Lung microvascular endothelial cell (primary cell): ENCODE data around the gene CDK5RAP1. TPM values are rescaled to one million over a fixed set of nuclear protein-coding genes. Genes with fewer than 3 reads are reported as not detected.

Experiments
- DNase-seq, 2 donors: peaks; one replicate each; pipeline versions ENCODE4 v3.0.0 to v3.0.0-alpha.2; 2010; ENCODE audit warnings: low read depth in 2 of 2
- total RNA-seq: library from RNA; depleted of rRNA; stranded (reverse); fragments of >200 nt; gene quantifications from 2 replicates; pipeline ENCODE4 v1.2.1, GENCODE V29; 2014

The CDK5RAP1 gene
- total RNA-seq, 1 donor from 2014 or later: 17.7 TPM

DNA sequence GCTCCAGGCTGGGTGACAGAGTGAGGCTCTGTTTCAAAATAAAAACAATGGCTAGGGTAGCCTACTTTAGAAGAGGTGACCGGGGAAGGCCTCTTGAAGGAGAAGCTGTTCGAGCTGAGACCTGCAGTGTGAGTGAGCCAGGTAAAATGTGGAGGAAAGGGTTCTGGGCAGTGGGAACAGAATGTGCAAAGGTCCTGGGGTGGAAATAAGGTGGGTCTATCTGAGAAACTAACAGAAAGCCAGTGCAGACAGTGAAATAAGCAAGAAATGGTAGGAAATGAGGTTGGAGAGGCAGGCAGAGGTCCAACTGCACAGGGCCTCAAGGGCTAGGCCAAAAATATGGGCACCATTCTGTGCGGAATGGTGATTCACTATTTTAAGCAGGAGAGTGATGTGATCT lies 64.9 kb downstream of the CDK5RAP1 start:
- DNase-seq: no peak

DNA sequence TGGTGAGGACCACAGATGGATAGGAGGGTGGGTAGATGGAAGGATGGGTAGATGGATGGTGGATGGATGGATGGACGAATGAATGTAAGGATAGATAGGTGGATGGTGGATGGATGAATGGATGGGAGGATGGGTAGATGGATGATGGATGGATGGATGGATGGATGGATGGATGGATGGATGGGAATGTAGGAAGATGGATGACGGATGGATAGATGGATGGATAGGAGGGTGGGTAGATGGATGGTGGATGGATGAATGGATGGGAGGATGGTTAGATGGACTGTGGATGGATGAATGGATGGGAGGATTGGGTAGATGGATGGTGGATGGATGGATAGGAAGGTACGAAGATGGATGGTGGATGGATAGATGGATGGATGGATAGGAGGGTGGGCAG lies 67.2 kb downstream of the CDK5RAP1 start:
- no peak for DNase-seq

DNA sequence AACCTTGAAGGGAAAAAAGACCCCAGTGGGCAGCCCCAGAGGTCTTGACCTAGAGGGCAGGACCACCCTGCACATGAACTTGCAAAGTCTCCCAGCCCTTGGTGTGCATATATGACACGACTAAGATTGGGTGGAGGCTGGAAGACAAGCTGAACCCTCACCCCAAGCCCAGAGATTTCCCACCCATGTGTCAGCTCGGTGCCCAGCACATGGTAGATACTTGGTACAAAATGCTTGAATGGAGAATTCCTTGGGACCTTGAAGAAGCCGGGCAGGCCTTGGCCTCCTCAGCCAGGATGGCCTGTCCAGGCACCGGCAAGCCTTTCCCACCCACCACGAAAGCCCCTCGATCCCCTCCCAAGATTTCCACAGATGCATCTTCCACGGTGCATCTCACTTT lies 67.7 kb downstream of the CDK5RAP1 start:
- DNase-seq: no peak

DNA sequence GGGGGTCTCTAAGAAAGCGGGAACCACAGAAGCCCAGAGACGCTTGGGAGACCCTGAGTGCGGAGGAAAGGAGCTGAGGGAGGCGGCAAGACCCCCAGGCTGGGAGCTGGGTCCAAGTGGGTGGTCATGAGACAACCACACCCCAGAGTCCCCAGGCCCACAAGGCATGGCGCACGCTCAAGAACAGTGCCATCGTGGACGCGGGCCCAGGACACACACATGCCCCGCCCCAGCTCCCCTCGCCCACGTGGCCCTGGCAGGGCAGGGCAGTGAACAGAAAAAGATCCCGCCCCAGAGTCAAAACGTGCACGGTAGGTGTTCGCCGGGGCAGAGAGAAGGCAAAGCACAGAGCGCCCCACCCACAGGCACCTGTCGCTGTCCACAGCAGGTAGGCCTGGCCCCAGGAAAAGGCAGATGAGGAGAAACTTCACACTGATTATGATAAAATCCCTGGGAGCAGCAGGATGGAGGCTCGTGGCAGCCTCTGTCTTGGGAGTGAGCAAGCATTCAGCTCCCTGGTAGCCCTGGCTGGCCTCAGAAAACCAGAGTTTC lies 68.3 kb downstream of the CDK5RAP1 start:
- DNase-seq: no peak

DNA sequence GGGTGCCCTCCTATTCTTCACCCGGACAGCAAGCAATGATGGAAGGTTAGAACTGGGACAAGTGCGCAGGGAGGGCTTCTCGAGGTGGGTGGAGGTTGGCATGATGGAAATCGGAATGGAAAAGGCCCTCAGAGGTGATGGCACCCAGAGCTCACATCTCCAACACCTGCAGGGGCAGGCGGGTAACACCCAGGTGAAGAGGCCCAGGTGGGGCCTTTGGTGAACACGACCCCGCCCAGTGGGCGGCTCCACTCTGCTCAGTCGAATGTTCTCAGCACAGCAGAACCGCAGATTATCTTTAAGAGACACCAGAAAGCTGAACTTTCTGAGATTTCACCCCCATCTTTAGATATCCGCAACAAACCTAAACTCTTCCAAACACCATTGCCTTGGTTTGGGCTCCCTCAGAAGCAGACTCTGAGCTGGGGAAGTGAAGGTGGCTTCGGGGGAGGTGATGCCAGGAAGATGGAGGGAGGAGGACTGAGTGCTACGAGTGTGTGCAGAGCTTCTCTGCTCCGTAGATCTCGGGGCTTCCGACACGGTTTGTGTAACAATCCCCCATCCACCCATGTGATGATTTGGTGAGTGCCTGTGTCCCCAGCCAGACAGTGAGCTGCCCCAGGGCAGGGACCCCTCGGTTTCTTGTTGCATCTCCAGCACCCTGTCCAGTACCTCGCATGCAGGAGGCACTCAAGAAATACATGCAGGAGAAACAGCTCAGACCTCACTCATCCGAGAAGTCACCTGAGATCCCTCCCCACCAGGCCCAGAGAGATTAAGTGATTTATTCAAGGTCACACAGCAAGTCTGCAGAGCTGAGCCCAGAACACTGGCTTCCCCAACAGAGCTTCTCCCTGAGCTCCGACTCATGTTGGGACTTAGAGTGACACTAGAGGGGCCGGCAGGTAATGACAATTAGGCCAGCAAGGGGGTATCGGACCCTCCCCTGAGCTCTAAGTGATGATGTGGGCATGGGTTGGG lies 72.9 kb downstream of the CDK5RAP1 start:
- DNase-seq: no peak

DNA sequence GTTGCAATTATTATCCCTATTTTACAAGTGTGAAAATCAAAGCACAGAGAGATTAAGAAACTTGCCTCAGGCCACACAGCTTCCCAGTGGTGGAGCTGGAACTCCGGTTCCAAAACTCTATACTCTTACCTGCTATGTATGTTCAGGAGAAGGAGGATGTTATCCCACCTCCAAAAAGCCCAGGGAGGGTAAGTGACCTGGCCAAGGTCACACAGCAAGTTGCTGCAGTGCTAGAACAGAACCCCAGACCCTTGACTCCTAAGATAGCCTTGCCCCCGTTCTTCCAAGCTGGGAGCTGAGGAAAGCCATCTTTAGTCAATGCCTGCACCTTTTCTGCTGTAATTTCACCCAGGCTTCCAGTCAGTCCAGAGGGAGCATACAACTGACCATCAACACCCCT lies 76.0 kb downstream of the CDK5RAP1 start:
- no peak for DNase-seq

DNA sequence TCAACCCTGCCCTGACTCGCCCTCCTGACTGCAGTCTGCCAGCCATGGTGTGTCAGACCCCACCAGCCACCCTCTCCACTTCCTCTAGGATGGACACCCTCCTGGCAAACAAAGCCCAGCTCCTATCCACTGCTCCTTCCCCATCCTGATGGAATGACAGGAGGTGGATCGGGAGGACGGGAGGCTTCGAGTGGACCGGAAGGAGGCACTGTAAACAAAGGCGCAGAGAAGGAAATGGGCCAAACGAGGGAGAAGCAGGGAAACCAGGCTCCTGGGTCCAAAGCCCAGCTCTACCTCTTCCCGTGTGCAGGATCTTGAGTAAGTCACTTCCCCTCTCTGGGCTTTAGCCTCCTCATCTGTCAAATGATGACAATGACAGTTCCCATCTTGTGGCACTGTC lies 78.1 kb downstream of the CDK5RAP1 start:
- DNase-seq: no peak

DNA sequence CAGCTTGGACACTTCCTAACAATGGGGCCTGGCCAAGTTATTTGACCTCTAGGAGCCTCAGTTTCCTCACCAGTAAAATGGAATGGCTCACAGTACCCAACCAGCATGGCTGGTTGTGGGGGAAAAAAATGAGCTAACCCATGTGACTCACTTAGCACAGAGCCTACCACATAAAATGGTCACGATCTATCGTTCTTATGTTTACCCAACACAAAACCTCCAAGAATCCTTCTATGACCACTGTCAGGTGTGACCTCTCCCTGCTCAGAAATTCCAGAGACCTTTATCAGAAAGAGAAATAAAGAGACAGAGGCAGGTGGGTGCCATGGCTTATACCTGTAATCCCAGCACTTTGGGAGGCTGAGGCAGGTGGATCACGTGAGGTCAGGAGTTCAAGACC lies 78.9 kb downstream of the CDK5RAP1 start:
- no peak for DNase-seq

DNA sequence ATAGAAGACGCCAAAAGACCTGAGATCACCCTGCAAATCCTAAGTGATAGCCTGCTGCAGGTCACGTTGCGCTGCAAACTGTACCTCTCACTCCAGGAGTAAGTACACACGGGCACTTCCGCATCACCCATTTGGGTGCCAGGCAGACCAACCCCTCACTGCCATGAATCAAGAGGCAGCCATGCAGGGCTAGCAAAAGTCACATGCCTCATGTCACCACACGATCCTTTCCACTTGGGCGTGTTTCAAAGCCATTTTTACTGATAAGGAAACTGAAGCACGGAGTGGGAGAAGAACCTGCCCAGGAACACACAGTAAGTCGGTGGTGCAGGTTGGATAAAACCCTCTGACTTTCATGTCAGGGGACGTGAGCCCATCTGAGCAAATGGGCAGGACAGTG lies 81.3 kb downstream of the CDK5RAP1 start:
- DNase-seq: no peak

DNA sequence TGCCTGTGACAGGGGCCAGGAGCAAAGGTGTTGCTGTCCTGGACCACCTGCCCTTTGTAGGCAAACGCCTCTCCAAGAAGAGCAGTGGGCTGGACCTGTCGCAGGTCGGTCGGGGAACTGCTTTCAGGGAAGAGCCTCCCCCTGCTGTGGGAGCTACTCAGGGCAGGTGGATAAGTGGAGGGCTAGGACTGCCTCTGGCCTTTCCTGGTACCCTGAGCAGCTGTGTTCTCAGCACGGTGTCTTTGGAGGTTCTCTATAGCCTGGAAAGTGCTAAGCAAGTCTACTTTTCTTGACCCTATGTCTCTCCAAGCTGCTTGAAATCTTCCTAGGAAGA lies 83.3 kb downstream of the CDK5RAP1 start:
- DNase-seq: no peak

DNA sequence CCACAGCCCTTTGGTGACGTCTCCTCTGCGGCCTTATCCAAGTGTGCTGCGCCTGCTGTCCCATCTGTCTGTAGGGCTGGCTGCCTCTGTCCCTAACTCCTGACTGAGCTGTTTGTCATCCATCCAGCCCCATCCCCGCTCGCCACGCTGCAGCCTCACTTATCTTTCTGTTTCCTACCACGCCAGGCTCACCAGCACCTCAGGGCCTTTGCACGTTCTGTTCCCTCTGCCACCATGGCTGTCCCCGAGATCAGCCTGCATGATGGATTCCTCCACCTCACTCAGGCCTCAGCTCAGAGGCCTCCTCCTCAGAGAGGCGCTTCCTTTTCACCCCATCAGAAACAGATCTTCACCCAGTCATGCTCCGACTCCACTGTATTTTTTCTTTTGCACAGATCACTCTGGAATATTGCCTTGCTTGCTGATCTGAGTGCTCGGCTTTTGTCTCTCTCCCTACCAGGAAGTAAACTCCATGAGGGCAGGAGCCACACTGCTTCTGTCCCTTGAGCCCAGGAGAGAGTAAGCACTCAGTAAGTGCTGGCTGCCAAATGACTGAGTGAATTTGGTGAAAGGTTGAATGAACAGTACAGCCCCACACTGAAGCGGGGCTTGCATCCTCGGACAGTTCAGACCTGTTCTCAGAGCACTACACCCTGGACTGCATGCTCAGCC lies 83.8 kb downstream of the CDK5RAP1 start:
- DNase-seq: no peak

DNA sequence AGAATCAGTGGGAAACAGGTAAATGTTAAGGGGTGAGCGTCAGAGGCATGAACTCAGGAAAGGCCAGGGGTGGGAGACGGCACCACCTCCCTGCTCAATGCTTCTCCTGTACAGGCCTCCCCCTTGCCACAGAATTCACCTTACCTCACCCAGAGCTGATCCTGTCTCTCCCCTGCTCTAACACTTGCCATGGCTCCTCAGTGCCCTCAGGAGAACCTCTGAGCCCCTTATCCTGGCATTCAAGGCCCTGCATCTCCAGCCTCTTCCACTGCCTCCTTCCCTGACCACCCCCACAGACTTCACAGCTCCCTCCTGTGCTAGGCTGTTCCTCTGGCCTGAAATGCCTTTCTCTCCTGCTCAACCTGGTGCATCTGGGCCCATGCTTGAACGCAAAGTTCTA lies 84.4 kb downstream of the CDK5RAP1 start:
- no peak for DNase-seq

DNA sequence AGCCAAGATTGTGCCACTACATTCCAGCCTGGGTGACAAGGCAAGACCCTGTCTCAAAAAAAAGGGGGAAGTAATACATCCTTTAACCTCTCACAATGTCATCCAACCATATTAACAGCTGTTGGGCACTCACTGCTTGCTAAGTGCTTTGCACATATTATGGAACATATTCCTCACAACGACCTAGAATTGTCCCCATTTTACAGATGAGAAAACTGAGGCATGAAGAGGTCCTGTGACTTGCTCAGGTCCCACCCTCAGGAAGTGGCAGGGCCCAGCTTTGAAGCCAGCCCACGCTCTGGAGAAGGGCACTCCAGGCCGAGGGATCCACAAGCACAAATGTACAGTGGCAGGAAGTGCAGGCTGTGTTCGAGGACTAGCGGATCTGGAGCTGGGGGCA lies 85.0 kb downstream of the CDK5RAP1 start:
- no peak for DNase-seq

DNA sequence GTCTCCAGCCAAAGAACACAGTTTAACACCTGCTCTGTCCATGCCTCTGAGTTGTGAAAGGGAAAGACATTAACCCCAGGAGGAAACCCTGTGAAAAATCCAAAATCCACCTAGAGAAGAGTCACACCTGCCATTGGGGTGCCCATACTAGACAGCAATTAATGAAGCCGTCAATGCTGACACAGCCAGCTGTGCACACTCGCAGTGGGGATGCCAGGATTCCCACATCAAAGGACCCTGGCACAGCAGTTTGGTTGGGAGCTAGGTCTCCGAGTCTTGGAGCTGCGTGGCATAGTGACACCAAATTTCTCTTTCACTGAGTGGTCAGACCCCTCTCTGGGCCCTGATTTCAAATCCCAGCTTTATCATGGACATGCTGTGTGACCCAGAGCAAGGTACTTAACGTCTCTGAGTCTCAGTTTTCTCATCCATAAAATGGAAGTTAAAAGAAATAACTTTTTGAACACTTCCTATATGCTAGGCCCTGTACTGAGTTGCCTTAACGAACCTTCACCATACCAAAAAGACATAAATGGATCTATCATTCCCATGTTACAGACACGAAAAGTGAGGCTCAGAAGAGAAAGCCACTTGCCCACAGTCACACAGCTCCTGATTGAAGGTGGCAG lies 87.5 kb downstream of the CDK5RAP1 start:
- no peak for DNase-seq

DNA sequence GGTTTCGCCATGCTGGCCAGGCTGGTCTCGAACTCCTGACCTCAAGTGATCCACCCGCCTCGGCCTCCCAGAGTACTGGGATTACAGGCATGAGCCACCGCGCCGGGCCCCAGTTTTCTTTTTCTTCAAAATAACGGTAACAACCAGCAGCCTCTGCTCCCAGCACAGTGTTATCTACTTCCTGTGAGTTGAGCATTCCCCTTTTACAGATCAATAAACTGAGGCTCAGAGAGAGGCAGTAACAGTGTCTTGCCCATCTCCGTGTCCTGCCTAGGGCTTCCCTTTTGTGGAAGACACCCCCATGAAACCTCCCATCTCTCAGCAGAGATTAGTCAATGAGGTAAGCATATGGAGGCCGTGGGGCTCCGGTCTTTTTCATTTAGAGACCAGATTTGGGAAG lies 88.7 kb downstream of the CDK5RAP1 start:
- no peak for DNase-seq

DNA sequence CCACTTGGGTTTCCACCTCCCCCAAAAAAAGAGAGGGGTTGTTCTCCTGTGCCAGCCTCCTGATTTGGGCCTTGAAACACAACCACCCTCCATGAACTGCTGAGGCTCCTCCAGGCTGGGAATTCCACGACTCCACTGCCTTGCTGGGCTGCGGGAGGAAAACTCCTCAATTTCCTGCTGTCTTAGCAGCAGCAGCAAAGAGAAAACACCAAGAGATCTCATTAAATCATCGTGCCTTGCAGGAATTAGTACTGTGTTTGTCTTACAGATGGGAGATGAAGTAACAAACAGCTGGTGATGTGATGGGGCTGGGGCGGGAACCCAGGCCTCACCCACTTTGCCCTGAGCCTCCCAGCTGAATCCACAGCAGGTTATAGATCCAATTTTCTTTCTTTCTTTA lies 89.3 kb downstream of the CDK5RAP1 start:
- DNase-seq: no peak

DNA sequence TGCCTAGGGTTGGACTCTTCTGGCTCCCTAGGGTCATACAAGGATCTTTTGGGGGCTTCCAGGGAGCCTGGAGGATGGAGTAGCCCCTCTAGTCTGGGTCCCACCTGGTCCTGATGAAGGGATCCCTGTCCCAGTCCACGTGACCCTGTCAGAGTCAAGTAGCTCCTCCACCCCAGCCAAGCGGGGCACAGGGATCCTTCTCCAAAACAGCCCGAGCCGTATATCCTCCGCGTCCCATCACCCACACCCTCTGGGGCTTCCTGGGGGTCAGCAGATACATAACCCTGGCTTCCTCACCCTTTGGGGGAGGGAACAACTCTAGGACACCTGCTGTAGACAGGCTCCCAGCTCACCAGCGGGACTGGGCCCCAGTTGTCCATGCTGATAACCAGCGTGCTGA lies 90.3 kb downstream of the CDK5RAP1 start:
- no peak for DNase-seq

DNA sequence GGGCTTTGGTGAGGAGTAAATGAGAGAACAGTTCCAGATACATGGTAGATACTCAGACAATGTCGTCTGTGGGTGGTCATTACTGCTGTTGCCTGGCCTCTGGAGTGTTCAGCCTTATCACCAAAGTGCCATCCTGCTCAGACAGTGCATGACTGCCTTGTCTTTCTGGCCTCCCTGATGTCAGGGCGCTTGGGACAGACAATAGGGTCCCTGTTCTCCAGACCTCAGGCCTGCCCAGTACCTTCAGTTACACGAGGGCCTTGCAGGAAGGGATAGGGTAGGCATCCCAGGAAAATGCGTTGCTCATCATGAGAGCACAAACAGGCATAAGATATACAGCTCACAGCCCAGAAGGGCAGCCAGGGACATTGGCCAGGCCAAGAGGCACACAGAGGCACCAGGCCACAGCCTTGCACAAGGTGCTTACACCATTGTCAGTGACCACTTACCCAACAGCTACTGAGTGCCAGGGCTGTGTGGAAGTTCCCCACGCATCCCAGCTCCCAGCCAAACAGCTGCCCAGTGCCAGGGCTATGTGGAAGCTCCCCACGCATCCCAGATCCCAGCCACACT lies 90.9 kb downstream of the CDK5RAP1 start:
- no peak for DNase-seq

DNA sequence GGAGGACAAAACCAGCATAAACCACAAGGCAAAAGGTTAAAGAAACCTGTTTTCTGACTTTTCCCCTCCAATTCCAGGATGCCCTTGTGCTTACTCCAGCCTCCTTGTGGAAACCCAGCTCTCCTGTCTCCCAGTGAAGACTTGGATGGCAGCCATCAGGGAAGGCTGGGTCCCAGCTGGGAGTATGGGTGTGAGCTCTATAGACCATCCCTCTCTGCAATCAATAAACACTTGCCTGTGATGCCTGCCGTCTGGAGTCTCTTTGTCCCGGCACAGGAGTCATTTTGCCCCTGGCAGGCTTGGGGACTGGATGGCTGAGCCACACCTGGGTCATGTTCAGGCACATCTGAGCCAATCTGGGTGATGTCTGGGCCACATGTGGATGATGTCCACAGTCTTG lies 91.7 kb downstream of the CDK5RAP1 start:
- no peak for DNase-seq
